Fibroblast of upper back skin (primary cell): Measurements from ENCODE around the gene GRIA2.

Source experiments
- DNase-seq: peaks from one replicate; pipeline ENCODE4 v3.0.0-alpha.2; 2013

Gene GRIA2

GRCh38 chr4:157265281-157265680 lies 44.8 kb downstream of the GRIA2 start:
- DNase-seq, result no peak

- no peak for DNase-seq
Observed at GRCh38 chr4:157270108-157270507, 49.6 kb downstream of the GRIA2 start.

GRCh38 chr4:157270552-157270951 lies 50.0 kb downstream of the GRIA2 start:
- DNase-seq, result no peak

GRCh38 chr4:157271166-157271869 lies 50.8 kb downstream of the GRIA2 start:
- DNase-seq, result peak; percentile 16

- no peak for DNase-seq
Observed at GRCh38 chr4:157280673-157281072, 60.1 kb downstream of the GRIA2 start.

GRCh38 chr4:157282019-157282418 lies 61.5 kb downstream of the GRIA2 start:
- no peak for DNase-seq

GRCh38 chr4:157287445-157287844 lies 66.9 kb downstream of the GRIA2 start:
- no peak for DNase-seq

- no peak for DNase-seq
Observed at GRCh38 chr4:157290622-157291021, 70.1 kb downstream of the GRIA2 start.

- peak; percentile 42 for DNase-seq
Observed at GRCh38 chr4:157291071-157291470, 70.5 kb downstream of the GRIA2 start.

GRCh38 chr4:157293673-157294072 lies 73.1 kb downstream of the GRIA2 start:
- no peak for DNase-seq

GRCh38 chr4:157294575-157294974 lies 74.0 kb downstream of the GRIA2 start:
- no peak for DNase-seq

- no peak for DNase-seq
Observed at GRCh38 chr4:157300701-157301100, 80.2 kb downstream of the GRIA2 start.

- no peak for DNase-seq
Observed at GRCh38 chr4:157303471-157303960, 83.0 kb downstream of the GRIA2 start.

- DNase-seq, result no peak
Observed at GRCh38 chr4:157304769-157305168, 84.2 kb downstream of the GRIA2 start.

GRCh38 chr4:157312702-157313101 lies 92.2 kb downstream of the GRIA2 start:
- no peak for DNase-seq

GRCh38 chr4:157314906-157315305 lies 94.4 kb downstream of the GRIA2 start:
- no peak for DNase-seq

- peak; percentile 27 for DNase-seq
Observed at GRCh38 chr4:157315968-157316367, 95.4 kb downstream of the GRIA2 start.

GRCh38 chr4:157320092-157320491 lies 99.6 kb downstream of the GRIA2 start:
- DNase-seq, result no peak

- DNase-seq, result no peak
Observed at GRCh38 chr4:157327666-157328065, 107.1 kb downstream of the GRIA2 start.

GRCh38 chr4:157357887-157358286 lies 137.4 kb downstream of the GRIA2 start:
- DNase-seq, result no peak

- no peak for DNase-seq
Observed at GRCh38 chr4:157358439-157358838, 137.9 kb downstream of the GRIA2 start.

- no peak for DNase-seq
Observed at GRCh38 chr4:157358851-157359250, 138.3 kb downstream of the GRIA2 start.

GRCh38 chr4:157363360-157363759 lies 142.8 kb downstream of the GRIA2 start:
- DNase-seq, result no peak

GRCh38 chr4:157372154-157372553 lies 151.6 kb downstream of the GRIA2 start:
- no peak for DNase-seq

GRCh38 chr4:157372567-157372966 lies 152.0 kb downstream of the GRIA2 start:
- DNase-seq, result no peak
